ENCODE results near the gene CDADC1.

CDADC1 gene

GRCh38 chr13:49247643-49248621, at the start of gene CDADC1:
CDADC1 (plus strand) TSS chr13:49247925; CDS start chr13:49248038, 113 bp downstream.
- Histone ChIP-seq H3K9me3 (no peaks in the 10 kb centered on the region), H3K27ac (peak within 1 kb of the TSS; percentile 97), H3K36me3 (no peaks in the 10 kb centered on the region), H3K4me3 (ENCODE audit: low read depth in 1 of 2, low read length in 1 of 2) (peak within 1 kb of the TSS; percentile 80 to 92), H3K4me1 (ENCODE audit: control insufficient read depth in 1 of 2, insufficient read depth in 1 of 2, low read depth in 1 of 2, low read length in 1 of 2) (peaks cover 57 to 60% of the 10 kb centered on the region in 2 experiments), H3K27me3 (no peaks in the 10 kb centered on the region)
- TF ChIP-seq CTCF (IDR thresholded peaks at IDR 0.05), result peak; percentile 52

DNA sequence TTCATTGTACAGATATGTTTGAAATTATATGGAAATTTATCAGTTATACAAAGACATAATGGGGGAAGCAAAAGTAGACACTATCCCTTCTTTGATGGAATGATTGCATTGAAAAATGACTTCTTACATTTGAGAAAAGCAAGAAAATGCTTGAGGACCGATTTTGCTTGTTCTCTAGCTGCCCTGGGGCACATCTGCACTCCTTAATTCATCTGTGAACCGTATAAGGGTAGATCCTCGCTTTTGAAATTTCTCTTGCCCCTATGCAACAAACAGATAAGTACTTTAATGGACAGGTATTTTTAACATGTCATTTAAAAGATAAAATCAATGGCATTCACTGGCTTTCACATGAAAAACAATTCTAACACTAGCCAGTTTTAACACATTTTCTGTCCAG, 41.1 kb upstream of the CDADC1 start:
- Histone ChIP-seq H3K36me3 (peaks cover 29% of the 10 kb centered on the region), H3K4me3 (ENCODE audit: low read depth in 1 of 2, low read length in 1 of 2) (no peak overlapping the region), H3K9me3 (no peaks in the 10 kb centered on the region), H3K27ac (no peak overlapping the region), H3K27me3 (no peaks in the 10 kb centered on the region), H3K4me1 (ENCODE audit: control insufficient read depth in 1 of 2, insufficient read depth in 1 of 2, low read depth in 1 of 2, low read length in 1 of 2) (peaks cover 8 to 12% of the 10 kb centered on the region in 2 experiments)
- no peak for TF ChIP-seq CTCF (IDR thresholded peaks at IDR 0.05)

- no peaks in the 10 kb centered on the region for H3K9me3 ChIP-seq
- H3K36me3 ChIP-seq, result peaks cover 12% of the 10 kb centered on the region
- peaks cover 22% of the 10 kb centered on the region in 2 experiments for H3K4me1 ChIP-seq (ENCODE audit: control insufficient read depth in 1 of 2, insufficient read depth in 1 of 2, low read depth in 1 of 2, low read length in 1 of 2)
- TF ChIP-seq CTCF (IDR thresholded peaks at IDR 0.05), result no peak
- no peak overlapping the region for H3K27ac ChIP-seq
- H3K27me3 ChIP-seq, result no peaks in the 10 kb centered on the region
- H3K4me3 ChIP-seq (ENCODE audit: low read depth in 1 of 2, low read length in 1 of 2), result no peak overlapping the region
Observed at GRCh38 chr13:49208619-49209018, 39.1 kb upstream of the CDADC1 start.

GRCh38 chr13:49210114-49210513, 37.6 kb upstream of the CDADC1 start:
- TF ChIP-seq CTCF (IDR thresholded peaks at IDR 0.05), result no peak
- peaks cover 8% of the 10 kb centered on the region for H3K36me3 ChIP-seq
- H3K4me3 ChIP-seq (ENCODE audit: low read depth in 1 of 2, low read length in 1 of 2), result no peak overlapping the region
- H3K4me1 ChIP-seq (ENCODE audit: control insufficient read depth in 1 of 2, insufficient read depth in 1 of 2, low read depth in 1 of 2, low read length in 1 of 2), result peaks cover 37% of the 10 kb centered on the region in 2 experiments
- no peaks in the 10 kb centered on the region for H3K27me3 ChIP-seq
- peak overlapping the region; percentile 40 for H3K27ac ChIP-seq
- H3K9me3 ChIP-seq, result no peaks in the 10 kb centered on the region

- peaks cover 42 to 43% of the 10 kb centered on the region in 2 experiments for H3K4me1 ChIP-seq (ENCODE audit: control insufficient read depth in 1 of 2, insufficient read depth in 1 of 2, low read depth in 1 of 2, low read length in 1 of 2)
- TF ChIP-seq CTCF (IDR thresholded peaks at IDR 0.05), result no peak
- no peaks in the 10 kb centered on the region for H3K9me3 ChIP-seq
- peak overlapping the region; percentile 40 for H3K27ac ChIP-seq
- H3K4me3 ChIP-seq (ENCODE audit: low read depth in 1 of 2, low read length in 1 of 2), result no peak overlapping the region
- no peaks in the 10 kb centered on the region for H3K27me3 ChIP-seq
- H3K36me3 ChIP-seq, result peaks cover 8% of the 10 kb centered on the region
Observed at GRCh38 chr13:49210669-49211068, 37.1 kb upstream of the CDADC1 start.

All from neutrophil (primary cell).